Ishikawa (cell line): ENCODE data around the gene ADRB1.
A peak's percentile ranks its signal among the peaks of the same experiment; 100 is the strongest.

ENCODE experiments used
- CEBPB ChIP-seq: IDR thresholded peaks from 2 replicates; pipeline ENCODE4 v1.6.1; 2012
- CREB1 ChIP-seq: IDR thresholded peaks from 2 replicates; pipeline ENCODE4 v1.6.1; 2012; ENCODE audit warnings: low read depth
- EGR1 ChIP-seq: IDR thresholded peaks from 2 replicates; pipeline ENCODE4 v1.6.1; 2012
- EP300 ChIP-seq: IDR thresholded peaks from 2 replicates; pipeline ENCODE4 v1.6.1; 2012; ENCODE audit warnings: borderline replicate concordance
- FOXM1 ChIP-seq: IDR thresholded peaks from 2 replicates; pipeline ENCODE4 v1.6.1; 2012; ENCODE audit warnings: low read depth, borderline replicate concordance
- NFIC ChIP-seq: IDR thresholded peaks from 2 replicates; pipeline ENCODE4 v1.6.1; 2012
- RAD21 ChIP-seq: IDR thresholded peaks from 2 replicates; pipeline ENCODE4 v1.6.1; 2012; ENCODE audit warnings: low read depth
- TAF1 ChIP-seq: IDR thresholded peaks from 2 replicates; pipeline ENCODE4 v1.6.1; 2012; ENCODE audit warnings: low read depth, mild to moderate bottlenecking
- TCF12 ChIP-seq: IDR thresholded peaks from 2 replicates; pipeline ENCODE4 v1.6.1; 2012; ENCODE audit warnings: low read depth
- TEAD4 ChIP-seq: IDR thresholded peaks from 2 replicates; pipeline ENCODE4 v1.6.1; 2012
- YY1 ChIP-seq: IDR thresholded peaks from 2 replicates; pipeline ENCODE4 v1.6.1; 2012; ENCODE audit warnings: low read depth
- ZBTB7A ChIP-seq: IDR thresholded peaks from 2 replicates; pipeline ENCODE4 v1.6.1; 2012; ENCODE audit warnings: low read depth
- TF ChIP-seq, protein P1 (sequence below): IDR thresholded peaks from 2 replicates; pipeline ENCODE4 v1.6.1; 2012
- TF ChIP-seq, protein P2 (sequence below): IDR thresholded peaks from 2 replicates; pipeline ENCODE4 v1.6.1; 2012; ENCODE audit warnings: low read depth, mild to moderate bottlenecking
- TF ChIP-seq, protein P3 (sequence below): IDR thresholded peaks from 2 replicates; pipeline ENCODE4 v1.6.1; 2012

The ADRB1 gene

GRCh38 chr10:114043532-114044246 lies at the start of gene ADRB1:
Gene ADRB1, plus strand, starts transcription at chr10:114043866. Its CDS starts 267 bp downstream, at chr10:114044133.
- no peak for TF ChIP-seq FOXM1
- peak; percentile 67; the same call in 1 of the 2 replicates for TF ChIP-seq TAF1
- TF ChIP-seq, protein P1, sequence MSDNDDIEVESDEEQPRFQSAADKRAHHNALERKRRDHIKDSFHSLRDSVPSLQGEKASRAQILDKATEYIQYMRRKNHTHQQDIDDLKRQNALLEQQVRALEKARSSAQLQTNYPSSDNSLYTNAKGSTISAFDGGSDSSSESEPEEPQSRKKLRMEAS: peak; percentile 18; the same call in 1 of the 2 replicates

- TF ChIP-seq, protein P1: no peak
- TF ChIP-seq TCF12 (no peak), EP300 (no peak), RAD21 (no peak), NFIC (no peak), CEBPB (no peak), TEAD4 (no peak), YY1 (no peak)
- TF ChIP-seq, protein P2, sequence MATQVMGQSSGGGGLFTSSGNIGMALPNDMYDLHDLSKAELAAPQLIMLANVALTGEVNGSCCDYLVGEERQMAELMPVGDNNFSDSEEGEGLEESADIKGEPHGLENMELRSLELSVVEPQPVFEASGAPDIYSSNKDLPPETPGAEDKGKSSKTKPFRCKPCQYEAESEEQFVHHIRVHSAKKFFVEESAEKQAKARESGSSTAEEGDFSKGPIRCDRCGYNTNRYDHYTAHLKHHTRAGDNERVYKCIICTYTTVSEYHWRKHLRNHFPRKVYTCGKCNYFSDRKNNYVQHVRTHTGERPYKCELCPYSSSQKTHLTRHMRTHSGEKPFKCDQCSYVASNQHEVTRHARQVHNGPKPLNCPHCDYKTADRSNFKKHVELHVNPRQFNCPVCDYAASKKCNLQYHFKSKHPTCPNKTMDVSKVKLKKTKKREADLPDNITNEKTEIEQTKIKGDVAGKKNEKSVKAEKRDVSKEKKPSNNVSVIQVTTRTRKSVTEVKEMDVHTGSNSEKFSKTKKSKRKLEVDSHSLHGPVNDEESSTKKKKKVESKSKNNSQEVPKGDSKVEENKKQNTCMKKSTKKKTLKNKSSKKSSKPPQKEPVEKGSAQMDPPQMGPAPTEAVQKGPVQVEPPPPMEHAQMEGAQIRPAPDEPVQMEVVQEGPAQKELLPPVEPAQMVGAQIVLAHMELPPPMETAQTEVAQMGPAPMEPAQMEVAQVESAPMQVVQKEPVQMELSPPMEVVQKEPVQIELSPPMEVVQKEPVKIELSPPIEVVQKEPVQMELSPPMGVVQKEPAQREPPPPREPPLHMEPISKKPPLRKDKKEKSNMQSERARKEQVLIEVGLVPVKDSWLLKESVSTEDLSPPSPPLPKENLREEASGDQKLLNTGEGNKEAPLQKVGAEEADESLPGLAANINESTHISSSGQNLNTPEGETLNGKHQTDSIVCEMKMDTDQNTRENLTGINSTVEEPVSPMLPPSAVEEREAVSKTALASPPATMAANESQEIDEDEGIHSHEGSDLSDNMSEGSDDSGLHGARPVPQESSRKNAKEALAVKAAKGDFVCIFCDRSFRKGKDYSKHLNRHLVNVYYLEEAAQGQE: no peak
Measured at GRCh38 chr10:113995201-113995600, 48.5 kb upstream of the ADRB1 start.

DNA sequence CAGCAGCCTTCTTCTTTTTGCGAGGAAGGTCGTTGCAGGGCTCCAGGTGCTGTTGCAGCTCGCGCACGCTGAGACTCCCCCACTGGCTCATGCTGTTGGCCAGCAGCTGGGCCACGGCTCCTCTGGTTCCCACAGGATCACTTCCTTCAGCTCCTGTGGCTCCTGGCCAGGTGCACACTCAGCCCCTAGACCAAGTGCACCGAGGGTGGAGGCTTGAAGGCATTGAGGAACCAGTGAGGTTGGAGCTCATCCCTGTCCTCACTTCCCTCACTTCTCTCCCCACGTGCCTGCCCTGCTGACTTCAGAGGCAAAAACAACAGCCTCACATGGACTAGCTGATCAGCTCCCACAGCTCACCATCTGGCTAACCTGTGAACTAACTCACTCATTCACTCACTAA lies 46.2 kb upstream of the ADRB1 start:
- TF ChIP-seq RAD21 (no peak), TAF1 (no peak), EP300 (no peak), YY1 (no peak), CEBPB (no peak), TEAD4 (no peak)
- TF ChIP-seq, protein P1: no peak

DNA sequence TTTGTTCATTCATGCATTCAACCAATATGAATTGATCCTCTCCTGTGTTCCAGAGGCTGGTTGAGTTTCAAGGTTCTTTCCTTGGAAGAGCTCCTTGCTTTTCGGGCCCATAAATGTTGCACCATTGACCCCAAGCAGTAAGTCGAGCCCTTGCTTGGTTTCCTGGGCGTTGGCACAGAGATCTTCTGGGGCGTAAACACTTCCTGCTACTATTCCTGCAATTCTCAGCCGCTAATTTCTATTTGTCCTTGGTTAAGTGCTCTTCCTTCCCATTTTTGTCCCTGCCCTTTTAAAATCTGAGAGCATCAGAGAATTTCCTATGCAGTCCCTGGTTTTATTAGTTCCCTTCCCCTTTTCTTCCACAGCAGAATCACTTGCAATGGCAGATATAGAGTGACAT lies 44.1 kb upstream of the ADRB1 start:
- TF ChIP-seq TCF12 (no peak), ZBTB7A (no peak), TEAD4 (no peak), CEBPB (no peak), EGR1 (no peak), CREB1 (no peak), YY1 (no peak), TAF1 (no peak), FOXM1 (no peak)
- TF ChIP-seq, protein P1: no peak
- TF ChIP-seq, protein P2: no peak
- TF ChIP-seq, protein P3, sequence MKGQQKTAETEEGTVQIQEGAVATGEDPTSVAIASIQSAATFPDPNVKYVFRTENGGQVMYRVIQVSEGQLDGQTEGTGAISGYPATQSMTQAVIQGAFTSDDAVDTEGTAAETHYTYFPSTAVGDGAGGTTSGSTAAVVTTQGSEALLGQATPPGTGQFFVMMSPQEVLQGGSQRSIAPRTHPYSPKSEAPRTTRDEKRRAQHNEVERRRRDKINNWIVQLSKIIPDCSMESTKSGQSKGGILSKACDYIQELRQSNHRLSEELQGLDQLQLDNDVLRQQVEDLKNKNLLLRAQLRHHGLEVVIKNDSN: no peak

GRCh38 chr10:114000457-114001010 lies 43.1 kb upstream of the ADRB1 start:
- TF ChIP-seq, protein P2: no peak
- no peak for TF ChIP-seq FOXM1
- TF ChIP-seq, protein P1: no peak
